ENCODE measurements around the gene CHMP3.

Gene CHMP3

GRCh38 chr2:86470890-86471289 is 92.4 kb downstream of the CHMP3 start:
- no peak for DNase-seq (ENCODE audit: low read depth, low spot score)

DNA sequence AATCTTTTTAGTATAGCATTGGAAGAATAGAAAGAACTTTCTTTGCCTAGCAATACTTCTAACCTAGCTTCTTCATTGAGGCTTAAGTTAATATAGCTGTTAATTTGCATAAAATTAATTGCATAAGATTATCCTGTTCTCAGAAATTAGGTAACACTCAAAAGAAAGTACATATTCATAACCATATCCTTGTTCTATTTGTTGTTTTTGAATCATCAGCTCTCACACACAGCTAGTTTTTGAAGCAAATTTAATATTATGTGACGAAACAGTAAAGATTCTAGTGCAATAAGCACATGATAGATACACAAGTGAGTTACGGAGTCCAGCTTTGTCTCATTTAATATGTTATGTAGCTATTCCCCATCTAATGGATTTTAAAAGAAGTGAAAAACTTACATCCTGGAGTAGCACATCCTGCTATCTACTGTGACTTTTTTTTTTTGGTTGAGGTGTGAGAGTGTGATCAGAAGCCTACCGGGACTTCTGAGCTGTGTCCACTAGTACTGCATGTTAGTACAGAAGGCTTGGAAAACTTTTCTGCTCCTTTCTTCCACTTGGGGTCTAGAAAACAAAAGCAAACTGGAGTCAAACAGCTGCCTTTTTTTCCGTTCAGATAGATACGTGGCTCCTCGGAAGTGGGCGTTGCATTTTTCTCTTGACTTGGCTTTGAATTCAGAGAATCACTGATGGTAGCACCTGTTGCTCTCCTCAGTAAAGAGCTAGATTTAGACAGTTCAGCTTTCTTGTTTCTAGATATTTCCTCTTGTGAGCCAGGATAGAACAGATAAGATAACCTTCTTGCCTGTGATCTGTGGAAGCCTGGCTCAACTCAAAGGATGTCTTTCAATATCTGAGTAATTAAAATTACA is 94.8 kb downstream of the CHMP3 start:
- no peak for DNase-seq (ENCODE audit: low read depth, low spot score)

DNA sequence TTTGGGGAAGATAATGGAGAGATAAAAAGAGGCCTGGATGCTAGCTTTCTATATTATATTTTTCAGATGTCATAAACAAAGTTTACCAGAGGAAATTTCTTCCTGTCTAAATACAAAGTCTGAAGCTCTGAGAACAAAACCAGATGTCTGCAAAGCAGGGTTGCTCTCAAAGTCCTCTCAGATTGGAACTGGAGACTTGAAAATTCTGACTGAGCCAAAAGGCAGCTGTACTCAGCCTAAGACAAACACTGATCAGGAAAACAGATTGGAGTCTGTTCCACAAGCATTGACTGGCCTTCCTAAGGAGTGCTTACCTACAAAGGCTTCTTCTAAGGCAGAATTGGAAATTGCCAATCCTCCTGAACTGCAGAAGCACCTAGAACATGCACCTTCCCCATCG is 96.9 kb downstream of the CHMP3 start:
- DNase-seq (ENCODE audit: low read depth, low spot score) = no peak

DNA sequence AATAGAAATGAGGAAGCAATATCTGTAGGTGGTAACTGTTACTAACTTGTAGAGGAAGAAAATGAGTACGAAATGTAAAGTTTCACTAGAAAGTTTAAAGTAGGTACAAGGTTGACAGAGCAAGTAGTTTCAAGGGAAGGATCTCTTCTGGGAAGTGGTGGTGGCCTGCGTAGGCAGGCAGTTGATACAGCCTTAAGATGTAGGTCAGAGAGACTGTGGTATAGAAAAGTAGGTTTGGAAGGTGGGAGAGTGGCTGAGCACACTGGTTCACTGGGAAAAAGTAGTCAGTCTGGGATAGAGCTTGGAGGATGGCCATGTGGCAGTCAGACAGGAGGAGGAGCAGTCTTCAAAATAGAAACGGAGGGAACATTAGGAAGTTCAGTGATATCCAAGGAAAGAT is 98.6 kb downstream of the CHMP3 start:
- DNase-seq (ENCODE audit: low read depth, low spot score) = no peak

DNA sequence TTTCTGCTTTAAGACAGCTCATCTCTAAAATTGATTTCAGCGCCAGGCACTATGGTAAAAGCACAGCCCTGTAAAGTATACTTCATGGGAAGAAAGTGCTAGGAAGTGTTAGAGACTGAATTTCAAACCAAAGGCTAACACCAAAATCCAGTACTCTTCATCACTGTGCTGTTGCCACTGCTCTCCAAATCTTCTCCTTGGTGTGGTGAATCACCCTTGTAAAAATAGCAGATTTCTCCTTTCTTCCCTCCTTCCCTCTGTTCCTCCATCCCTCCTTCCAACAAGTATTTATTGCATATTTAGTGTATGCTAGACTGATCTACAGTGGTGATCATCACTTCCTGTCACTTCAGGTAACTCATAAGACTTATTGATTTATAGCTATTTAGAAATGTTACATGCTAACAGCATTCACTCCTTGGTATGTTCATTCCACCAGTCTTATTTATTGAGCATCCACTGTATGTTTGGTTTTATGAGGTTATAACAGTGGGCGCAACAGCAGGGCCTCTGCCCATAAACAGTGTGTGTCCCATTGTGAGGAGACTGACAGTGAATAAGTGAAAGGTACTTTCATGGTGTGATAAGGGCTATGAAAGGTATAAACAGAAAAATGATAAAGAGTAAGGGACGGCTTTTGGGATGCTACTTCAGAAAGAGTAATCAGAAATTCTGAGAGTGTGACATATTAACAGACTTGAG is 102.0 kb downstream of the CHMP3 start:
- no peak for DNase-seq (ENCODE audit: low read depth, low spot score)

DNA sequence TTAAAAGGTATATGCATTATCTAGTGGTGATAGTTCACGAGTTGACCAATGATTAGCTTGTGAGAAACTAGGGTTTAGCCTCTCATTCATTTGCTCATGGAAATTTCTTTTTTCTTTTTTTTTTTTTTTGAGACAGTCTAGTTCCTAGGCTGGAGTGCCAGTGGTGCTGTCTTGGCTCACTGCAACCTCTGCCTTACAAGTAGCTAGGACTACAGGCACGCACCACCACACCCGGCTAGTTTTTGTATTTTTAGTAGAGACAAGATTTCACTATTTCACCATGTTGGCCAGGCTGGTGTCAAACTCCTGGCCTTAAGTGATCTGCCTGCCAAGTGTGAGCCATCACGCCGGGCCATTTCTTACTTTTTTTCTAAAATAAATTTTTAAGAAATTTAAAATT is 108.1 kb downstream of the CHMP3 start:
- DNase-seq (ENCODE audit: low read depth, low spot score) = no peak

DNA sequence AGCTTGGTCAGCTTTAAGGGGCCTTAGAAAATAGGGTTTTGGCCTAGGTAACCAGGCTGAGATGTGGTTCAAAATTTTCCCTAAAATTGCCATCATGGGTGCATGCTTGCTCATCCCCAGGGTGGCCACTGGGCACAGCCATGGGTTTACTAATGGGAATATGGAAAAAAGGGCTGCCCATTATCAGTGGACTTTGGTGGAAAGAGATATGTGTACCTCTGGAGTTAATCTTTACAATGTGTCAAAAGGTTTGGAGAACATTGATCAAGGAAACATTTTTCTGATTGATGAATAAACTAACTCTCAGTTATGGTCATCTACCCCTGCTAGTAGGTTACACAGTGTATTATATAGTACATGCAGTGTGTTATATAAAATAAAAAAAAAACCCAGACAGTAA is 109.0 kb downstream of the CHMP3 start:
- DNase-seq (ENCODE audit: low read depth, low spot score) = no peak

DNA sequence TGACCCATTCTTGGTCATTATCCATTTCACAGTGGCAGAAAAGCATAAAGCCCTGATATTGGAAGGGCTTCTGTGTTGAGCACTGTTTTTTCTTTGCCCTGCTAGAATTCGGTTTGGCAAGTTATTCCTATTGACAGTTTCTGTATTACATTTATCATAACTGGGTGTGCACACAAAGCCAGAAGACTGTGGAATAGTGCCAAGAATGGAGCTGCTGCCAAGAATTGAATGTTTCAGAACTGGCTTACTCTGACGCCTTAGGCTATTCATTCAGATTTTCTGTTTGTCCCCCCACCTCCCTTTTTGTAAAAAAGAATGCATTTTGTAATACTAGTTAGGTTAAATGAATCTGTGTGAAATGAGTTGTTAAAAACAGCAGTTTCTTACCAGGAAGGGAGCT is 109.4 kb downstream of the CHMP3 start:
- DNase-seq (ENCODE audit: low read depth, low spot score) = peak; percentile 75

Measured in astrocyte of the hippocampus (primary cell).